Measurements from ENCODE around the gene LRRC4C.

LRRC4C gene

GRCh38 chr11:41320653-41321052 is 138.8 kb downstream of the LRRC4C start:
- DNase-seq = no peak

GRCh38 chr11:41320238-41320637 is 139.2 kb downstream of the LRRC4C start:
- DNase-seq = no peak

DNA sequence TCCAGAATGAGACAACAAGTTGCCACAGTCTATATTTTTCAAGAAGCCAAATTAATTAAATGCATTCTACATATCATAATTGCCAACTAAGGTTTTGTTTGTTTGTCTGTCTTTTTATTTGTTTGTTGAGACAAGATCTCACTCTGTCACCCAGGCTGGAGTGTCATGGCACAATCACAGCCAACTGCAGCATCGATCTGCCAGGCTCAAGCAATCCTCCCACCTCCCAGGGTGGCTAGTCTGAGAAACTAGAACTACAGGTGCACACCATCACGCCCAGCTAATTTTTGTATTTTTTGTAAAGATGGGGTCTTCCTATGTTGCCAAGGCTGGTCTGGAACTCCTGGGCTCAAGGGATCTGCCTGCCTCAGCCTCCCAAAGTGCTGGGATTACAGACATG is 140.0 kb downstream of the LRRC4C start:
- no peak for DNase-seq

DNA sequence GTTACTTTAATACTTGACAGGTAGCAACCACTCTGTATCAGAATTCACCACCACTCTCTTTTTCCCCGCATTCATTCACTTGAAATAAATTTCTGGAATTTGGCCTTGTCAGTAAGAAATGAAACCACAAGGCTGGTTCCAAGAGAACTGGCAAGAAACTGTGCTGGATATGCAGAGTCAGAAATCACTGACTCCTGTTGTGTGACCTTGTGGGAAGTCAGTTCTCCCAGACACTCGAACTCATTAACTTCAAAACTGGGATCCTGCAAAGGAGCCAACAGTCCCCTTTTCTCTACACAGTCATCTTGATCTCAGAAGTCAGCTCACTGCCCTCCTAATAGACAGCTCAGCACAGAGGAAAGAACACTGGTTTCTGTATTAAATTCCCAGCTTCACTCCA is 142.7 kb downstream of the LRRC4C start:
- no peak for DNase-seq

GRCh38 chr11:41313226-41313625 is 146.2 kb downstream of the LRRC4C start:
- no peak for DNase-seq

DNA sequence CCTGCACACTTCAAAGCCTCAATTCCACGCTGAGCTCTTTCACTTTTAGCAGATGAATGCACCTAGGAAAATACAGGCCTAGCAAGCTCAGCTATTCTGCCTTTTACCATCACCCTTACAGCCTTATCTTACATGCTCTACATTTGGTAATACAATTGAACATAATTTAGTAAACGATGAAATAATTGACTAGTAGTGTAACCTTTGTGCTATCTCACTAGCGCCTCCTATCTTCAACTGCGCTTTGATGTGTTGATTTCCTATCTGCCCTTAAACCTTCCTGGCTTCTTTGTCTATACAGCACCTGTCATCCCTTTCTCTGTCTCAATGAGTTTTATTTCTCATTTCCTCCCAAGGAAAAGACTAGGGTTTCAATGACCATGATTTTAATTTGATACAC is 149.7 kb downstream of the LRRC4C start:
- DNase-seq = no peak

DNA sequence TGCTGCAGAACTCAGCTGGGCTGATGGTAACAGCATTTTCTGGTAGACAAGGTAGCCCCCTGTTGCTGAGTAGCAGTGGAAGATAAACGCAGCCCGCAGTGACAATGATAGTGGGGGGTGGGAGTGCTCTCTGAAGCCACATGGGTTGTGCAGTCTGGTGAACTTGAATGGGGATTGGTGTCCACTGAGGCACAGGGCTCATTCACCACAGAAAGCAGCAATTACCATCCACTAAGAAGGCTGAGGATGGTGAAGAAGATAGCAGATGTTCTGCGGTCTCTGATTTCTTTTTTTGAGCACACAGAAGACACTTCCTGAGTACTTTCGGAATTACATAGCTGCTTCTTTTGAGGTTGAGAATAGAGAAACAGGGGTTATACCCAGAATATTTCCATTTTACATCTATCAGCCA is 150.3 kb downstream of the LRRC4C start:
- no peak for DNase-seq

GRCh38 chr11:41308286-41308685 is 151.2 kb downstream of the LRRC4C start:
- DNase-seq = no peak

GRCh38 chr11:41307296-41308080 is 152.0 kb downstream of the LRRC4C start:
- no peak for DNase-seq

DNA sequence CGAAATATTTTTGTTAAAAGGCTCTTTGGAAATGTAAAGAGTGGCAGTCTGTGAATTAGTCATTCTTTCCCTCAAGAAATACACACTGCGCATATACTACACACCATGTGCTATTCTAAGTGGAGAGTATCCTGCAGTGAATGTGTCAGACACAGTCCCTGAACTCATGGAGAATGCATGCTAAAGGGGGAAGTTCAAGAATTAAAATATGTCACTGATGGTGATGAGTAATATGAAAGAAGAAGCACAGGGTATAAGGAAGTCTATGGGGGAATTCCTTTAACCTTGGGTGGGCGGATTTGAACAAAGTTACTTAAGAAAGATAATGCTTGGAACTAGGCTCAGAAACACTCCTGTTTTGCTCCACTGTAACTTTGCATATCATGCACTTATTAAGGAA is 153.0 kb downstream of the LRRC4C start:
- DNase-seq = no peak

- DNase-seq = no peak
These were observed 158.4 kb downstream of the LRRC4C start for GRCh38 chr11:41301023-41301422.

- DNase-seq = no peak
These were observed 170.0 kb downstream of the LRRC4C start for GRCh38 chr11:41289408-41289807.

DNA sequence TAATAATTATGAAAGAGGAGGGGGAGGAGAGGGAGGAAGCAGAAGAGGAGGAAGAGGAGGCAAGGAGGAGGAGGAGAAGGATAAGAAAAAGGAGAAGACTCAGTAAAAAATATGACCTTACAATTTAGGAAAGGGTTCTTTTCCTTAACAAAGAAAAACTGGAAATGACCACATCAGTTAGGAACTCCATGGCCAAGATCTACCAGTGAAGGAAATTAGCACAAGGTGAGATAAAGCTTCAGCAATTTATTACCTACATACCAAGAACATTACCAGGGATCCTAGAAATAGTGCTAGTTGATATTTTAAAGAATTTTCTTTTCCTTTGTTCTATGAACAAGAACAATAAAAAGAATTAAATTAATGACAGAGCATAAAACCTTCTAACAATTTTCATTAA is 172.7 kb downstream of the LRRC4C start:
- no peak for DNase-seq

GRCh38 chr11:41284354-41284753 is 175.1 kb downstream of the LRRC4C start:
- DNase-seq = no peak

GRCh38 chr11:41283191-41283930 is 176.1 kb downstream of the LRRC4C start:
- no peak for DNase-seq

- DNase-seq = no peak
These were observed 177.1 kb downstream of the LRRC4C start for GRCh38 chr11:41282395-41282794.

- DNase-seq = no peak
These were observed 178.2 kb downstream of the LRRC4C start for GRCh38 chr11:41281131-41281742.

DNA sequence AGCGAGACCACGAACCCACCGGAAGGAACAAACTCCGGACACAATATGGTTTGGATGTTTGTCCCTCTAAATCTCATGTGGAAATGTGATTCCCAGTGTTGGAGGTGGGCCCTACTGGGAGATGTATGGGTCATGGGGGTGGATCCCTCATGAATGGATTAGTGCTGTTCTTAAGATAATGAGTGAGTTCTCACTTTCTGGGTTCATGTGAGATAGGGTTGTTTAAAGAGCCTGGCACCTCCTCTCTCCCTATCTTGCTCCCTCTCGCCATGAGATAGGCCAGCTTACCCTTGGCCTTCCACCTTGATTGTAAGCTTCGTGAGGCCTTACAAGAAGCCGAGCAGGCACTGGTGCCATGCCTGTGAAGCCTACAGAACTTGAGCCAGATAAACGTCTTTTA is 184.6 kb downstream of the LRRC4C start:
- no peak for DNase-seq

GRCh38 chr11:41273908-41274307 is 185.5 kb downstream of the LRRC4C start:
- no peak for DNase-seq

DNA sequence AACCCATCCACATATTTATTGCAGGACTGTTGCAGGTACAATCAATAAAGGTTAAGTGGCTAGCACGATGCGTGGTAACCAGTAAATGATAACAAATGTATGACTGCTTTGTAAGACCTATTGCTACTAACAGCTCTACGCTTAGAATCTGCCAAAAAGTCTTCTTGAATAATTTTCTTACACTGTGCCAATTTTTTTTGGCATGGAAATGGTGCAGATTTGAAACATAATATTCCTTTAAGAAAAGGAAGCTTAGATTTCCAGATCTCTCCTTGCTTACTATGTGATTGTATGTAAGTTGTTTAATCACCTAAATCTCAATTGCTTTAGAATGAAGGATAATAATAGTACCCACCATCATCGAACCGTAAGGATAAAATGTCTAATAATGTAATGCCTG is 192.0 kb downstream of the LRRC4C start:
- DNase-seq = no peak

DNA sequence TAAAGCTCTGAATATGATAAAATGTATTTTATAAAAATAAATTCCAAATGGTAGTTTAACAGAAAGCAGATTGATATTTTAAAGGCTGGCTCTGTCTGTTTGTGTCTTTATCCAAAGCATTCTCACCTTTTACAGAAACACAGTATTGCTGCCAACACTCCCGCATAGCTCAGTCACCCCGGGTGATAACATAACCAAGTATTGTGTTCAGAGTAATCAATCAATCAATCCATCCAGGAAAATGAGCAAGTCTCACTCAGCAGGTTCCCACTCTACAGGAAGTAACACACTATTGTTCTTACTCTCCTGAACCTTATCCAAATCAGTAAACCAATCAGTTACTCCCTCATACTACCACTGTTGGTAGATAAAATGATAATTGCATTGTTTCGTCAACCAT is 203.4 kb downstream of the LRRC4C start:
- DNase-seq = no peak

DNA sequence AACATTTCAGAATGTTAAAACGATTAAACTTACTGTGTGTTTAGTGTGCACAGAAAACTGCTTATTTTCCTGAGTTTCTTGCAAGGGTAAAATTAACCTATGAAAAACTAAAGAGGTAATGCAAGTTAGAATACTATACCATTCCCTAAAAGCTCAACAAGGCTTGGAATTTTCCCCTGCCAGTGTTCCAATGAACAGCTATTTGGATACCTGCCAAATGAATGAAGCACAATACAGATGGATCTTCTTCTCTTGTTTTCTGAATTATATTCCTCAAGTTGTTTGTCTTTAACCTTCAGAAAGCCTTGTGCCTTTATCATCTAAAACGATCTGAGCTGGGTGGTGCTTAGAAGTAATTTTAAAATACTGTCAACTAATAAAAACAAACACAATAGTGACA is 204.5 kb downstream of the LRRC4C start:
- DNase-seq = peak in 1 of 2 experiments; percentile 9

DNA sequence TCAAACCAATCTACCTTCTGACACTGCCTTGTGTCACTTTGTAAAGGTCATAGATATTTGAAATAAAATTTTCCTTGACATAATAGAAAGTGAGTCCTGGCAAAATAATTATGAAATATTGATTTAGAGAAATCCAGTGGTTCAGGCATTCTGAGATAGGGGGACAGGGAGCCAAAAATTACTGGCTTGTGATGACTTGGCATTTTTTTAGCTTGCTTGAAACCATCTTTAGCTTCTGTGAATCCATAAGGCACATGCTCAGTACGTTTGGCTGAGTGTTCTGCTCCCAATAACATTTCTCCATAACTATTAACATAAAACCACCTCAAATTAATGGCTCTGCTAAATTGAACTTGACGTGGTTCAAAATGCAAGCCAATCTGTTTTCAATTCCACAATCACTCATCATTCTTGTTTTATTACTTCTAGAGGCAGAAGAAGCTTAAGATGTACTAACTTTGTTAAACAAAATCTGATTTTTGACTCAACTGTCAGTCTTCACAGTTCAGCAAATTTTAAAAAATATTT is 209.0 kb downstream of the LRRC4C start:
- DNase-seq = no peak

- no peak for DNase-seq
These were observed 211.8 kb downstream of the LRRC4C start for GRCh38 chr11:41247621-41248020.
